K562 (cell line): Measurements from ENCODE around the gene CPN2. TPM values are rescaled to one million over a fixed set of nuclear protein-coding genes. Genes with fewer than 3 reads are reported as not detected.
A peak's percentile ranks its signal among the peaks of the same experiment; 100 is the strongest.

ENCODE experiments used
- CREB1 ChIP-seq, 2 experiments: sonication (generic) in 1 of 2; formaldehyde crosslinking in 1 of 2; IDR thresholded peaks; 2 replicates each; pipeline versions ENCODE4 v1.6.1 to v1.8.0; 2012 to 2022; ENCODE audit warnings: inconsistent platforms in 1 of 2, mild to moderate bottlenecking in 1 of 2, missing genetic modification reagents in 1 of 2, moderate library complexity in 1 of 2
- FIP1L1 ChIP-seq: fragments of 200-400 bp; formaldehyde crosslinking; IDR thresholded peaks from 2 replicates; pipeline ENCODE4 v1.6.1; 2018; ENCODE audit warnings: mild to moderate bottlenecking, low read depth, low read length; ENCODE audit not compliant: poor library complexity, severe bottlenecking
- FOXM1 ChIP-seq, 2 experiments: fragments of 450-650 bp in 1 of 2; sonication (generic) in 1 of 2; formaldehyde crosslinking in 1 of 2; IDR thresholded peaks; 2 replicates each; pipeline versions ENCODE4 v1.6.1 to v1.9.0; 2017 to 2022; ENCODE audit warnings: low read depth in 2 of 2, mild to moderate bottlenecking in 2 of 2, missing genetic modification reagents in 1 of 2, moderate library complexity in 1 of 2
- GTF2E2 ChIP-seq: fragments of 200-800 bp; sonication (Bioruptor generic); IDR thresholded peaks from 2 replicates; pipeline ENCODE4 v1.6.1; 2016; ENCODE audit warnings: missing genetic modification characterization, missing compliant biosample characterization
- GTF2F1 ChIP-seq: IDR thresholded peaks from 2 replicates; pipeline ENCODE4 v1.6.1; 2011; ENCODE audit warnings: low read depth, low read length, improper control_type of control experiment
- HDAC8 ChIP-seq: fragments of 450-650 bp; IDR thresholded peaks from 2 replicates; pipeline ENCODE4 v1.6.1; 2016; ENCODE audit warnings: mild to moderate bottlenecking, missing genetic modification characterization, moderate library complexity, missing compliant biosample characterization
- ILK ChIP-seq: fragments of 450-650 bp; IDR thresholded peaks from 2 replicates; pipeline ENCODE4 v1.6.1; 2016; ENCODE audit warnings: missing genetic modification characterization, low read depth, mild to moderate bottlenecking, missing compliant biosample characterization, moderate library complexity, borderline replicate concordance
- IRF2 ChIP-seq: sonication (generic); formaldehyde crosslinking; IDR thresholded peaks from 2 replicates; pipeline ENCODE4 v1.8.1; 2022; ENCODE audit warnings: mild to moderate bottlenecking, missing genetic modification reagents
- KDM5B ChIP-seq: fragments of 200-600 bp; sonication (generic); IDR thresholded peaks from 2 replicates; pipeline ENCODE4 v1.6.1; 2012; ENCODE audit warnings: low read depth, mild to moderate bottlenecking, moderate library complexity, low read length, control low read depth, inconsistent platforms; ENCODE audit not compliant: insufficient replicate concordance
- KLF6 ChIP-seq: fragments of 250-450 bp; sonication (Bioruptor Pico); IDR thresholded peaks from 2 replicates; pipeline ENCODE4 v1.4.0; 2020; ENCODE audit warnings: mild to moderate bottlenecking, moderate library complexity, borderline replicate concordance
- MAFK ChIP-seq: IDR thresholded peaks from 2 replicates; pipeline ENCODE4 v1.6.1; 2011; ENCODE audit warnings: low read length, improper control_type of control experiment
- NFYB ChIP-seq: IDR thresholded peaks from 2 replicates; pipeline ENCODE4 v1.6.1; 2011; ENCODE audit warnings: mild to moderate bottlenecking, moderate library complexity; ENCODE audit not compliant: insufficient read length; ENCODE audit errors: extremely low read depth
- RAD21 ChIP-seq, 2 experiments: fragments of 250-450 bp in 1 of 2; fragments of 450-650 bp in 1 of 2; sonication (Bioruptor Pico) in 1 of 2; formaldehyde crosslinking in 1 of 2; IDR thresholded peaks in 1 of 2; conservative IDR thresholded peaks in 1 of 2; 2 replicates each; pipeline versions ENCODE4 v1.4.0 to v1.8.0; 2020 to 2022; ENCODE audit warnings: mild to moderate bottlenecking in 2 of 2, moderate library complexity in 1 of 2
- SIX5 ChIP-seq, 2 experiments: IDR thresholded peaks; 2 replicates each; pipeline ENCODE4 v1.6.1; 2011; ENCODE audit warnings: low read length in 2 of 2, borderline replicate concordance in 1 of 2, low read depth in 1 of 2, mild to moderate bottlenecking in 1 of 2, moderate library complexity in 1 of 2; ENCODE audit not compliant: insufficient read depth in 1 of 2
- SPI1 ChIP-seq: IDR thresholded peaks from 2 replicates; pipeline ENCODE4 v1.6.1; 2011; ENCODE audit warnings: low read depth, low read length, control low read depth, borderline replicate concordance
- XRCC3 ChIP-seq: fragments of 450-650 bp; IDR thresholded peaks from 2 replicates; pipeline ENCODE4 v1.6.1; 2017; ENCODE audit warnings: mild to moderate bottlenecking, moderate library complexity
- ZNF263 ChIP-seq: sonication (generic); formaldehyde crosslinking; IDR thresholded peaks from 2 replicates; pipeline ENCODE4 v1.8.0; 2022; ENCODE audit warnings: mild to moderate bottlenecking, missing genetic modification reagents, borderline replicate concordance
- ZNF282 ChIP-seq: sonication (generic); formaldehyde crosslinking; IDR thresholded peaks from 2 replicates; pipeline ENCODE4 v1.8.1; 2023; ENCODE audit warnings: missing genetic modification reagents
- polyA plus RNA-seq, 8 experiments: library from polyadenylated mRNA; depleted of rRNA in 4 of 8; stranded (reverse) in 5 of 8; unstranded in 3 of 8; fragments of >200 nt; fragmentation: Nextera tagmentation in 2 of 8; fragmentation: Illumina TruSeq in 1 of 8; extraction: Ambion mirVana in 2 of 8; extraction: Trizol in 1 of 8; gene quantifications; 2 replicates each; pipeline versions ENCODE4 v1.2.1 to v1.2.3, GENCODE V29; 2011 to 2014; ENCODE audit warnings: inconsistent platforms in 1 of 8, missing spikeins in 1 of 8
- total RNA-seq, 7 experiments: library from RNA; depleted of rRNA in 6 of 7; stranded (reverse); fragments of >200 nt in 6 of 7; fragmentation: Illumina TruSeq in 2 of 7; extraction: Trizol in 2 of 7; gene quantifications; 2 replicates each; pipeline versions ENCODE4 v1.2.1 to v1.2.3, GENCODE V29; 2011 to 2021; ENCODE audit warnings: low replicate concordance in 1 of 7
- TF ChIP-seq, protein P1 (sequence below): sonication (generic); IDR thresholded peaks from 2 replicates; pipeline ENCODE4 v1.6.1; 2016
- TF ChIP-seq, protein P2 (sequence below): fragments of 450-650 bp; IDR thresholded peaks from 2 replicates; pipeline ENCODE4 v1.6.1; 2016; ENCODE audit warnings: low read depth, mild to moderate bottlenecking, moderate library complexity
- TF ChIP-seq, protein P3 (sequence below): fragments of 450-650 bp; formaldehyde crosslinking; IDR thresholded peaks from 2 replicates; pipeline ENCODE4 v1.4.0; 2020; ENCODE audit warnings: mild to moderate bottlenecking, moderate library complexity

The CPN2 gene
- total and polyA plus RNA-seq, 9 of the 15 experiments (the other 6 are each of a cell fraction or from before 2014, with no cell fraction given): not detected

DNA sequence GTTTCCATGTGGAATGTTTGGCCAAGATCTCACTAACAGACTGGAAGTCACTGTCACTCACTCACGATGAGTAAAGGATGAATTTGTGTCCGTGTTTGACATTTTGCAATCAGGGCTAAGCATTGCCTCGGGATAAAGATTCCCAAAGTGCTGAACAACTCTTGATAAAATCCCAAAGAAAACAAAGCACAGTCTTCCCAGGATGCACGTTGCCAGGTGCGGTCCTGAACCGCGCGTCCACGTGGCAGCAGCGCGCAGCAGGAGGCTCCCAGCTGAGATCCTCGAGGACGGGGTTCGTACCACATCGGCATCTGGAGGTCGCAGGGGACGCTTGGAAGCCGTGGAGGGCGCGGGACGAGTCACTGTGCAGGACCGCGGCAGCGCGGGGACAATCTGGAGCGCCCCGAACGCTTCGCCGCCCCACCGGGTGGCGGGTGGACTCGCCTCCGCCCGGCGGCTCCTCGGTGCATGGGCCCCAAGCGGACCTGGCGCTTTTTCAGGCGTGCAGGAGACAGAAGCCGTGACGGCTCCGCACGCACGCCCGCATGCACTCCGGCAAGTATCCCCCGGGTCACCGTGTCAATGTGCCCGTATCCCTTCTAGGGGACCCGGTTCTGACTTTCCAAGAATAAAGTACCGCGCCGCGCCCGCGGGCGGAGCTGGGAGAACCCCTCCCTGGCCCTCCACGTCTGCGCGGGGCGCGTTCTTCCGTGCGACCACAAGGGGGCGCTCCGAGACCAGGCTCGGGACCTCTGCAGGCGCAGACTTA, 17.7 kb downstream of the CPN2 start (continued):
- TF ChIP-seq, protein P1, sequence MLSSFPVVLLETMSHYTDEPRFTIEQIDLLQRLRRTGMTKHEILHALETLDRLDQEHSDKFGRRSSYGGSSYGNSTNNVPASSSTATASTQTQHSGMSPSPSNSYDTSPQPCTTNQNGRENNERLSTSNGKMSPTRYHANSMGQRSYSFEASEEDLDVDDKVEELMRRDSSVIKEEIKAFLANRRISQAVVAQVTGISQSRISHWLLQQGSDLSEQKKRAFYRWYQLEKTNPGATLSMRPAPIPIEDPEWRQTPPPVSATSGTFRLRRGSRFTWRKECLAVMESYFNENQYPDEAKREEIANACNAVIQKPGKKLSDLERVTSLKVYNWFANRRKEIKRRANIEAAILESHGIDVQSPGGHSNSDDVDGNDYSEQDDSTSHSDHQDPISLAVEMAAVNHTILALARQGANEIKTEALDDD: no peak
- TF ChIP-seq, protein P2, sequence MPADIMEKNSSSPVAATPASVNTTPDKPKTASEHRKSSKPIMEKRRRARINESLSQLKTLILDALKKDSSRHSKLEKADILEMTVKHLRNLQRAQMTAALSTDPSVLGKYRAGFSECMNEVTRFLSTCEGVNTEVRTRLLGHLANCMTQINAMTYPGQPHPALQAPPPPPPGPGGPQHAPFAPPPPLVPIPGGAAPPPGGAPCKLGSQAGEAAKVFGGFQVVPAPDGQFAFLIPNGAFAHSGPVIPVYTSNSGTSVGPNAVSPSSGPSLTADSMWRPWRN: no peak
- TF ChIP-seq KDM5B (no peak), SPI1 (no peak), SIX5 (IDR thresholded peaks at IDR 0.05; ENCODE audit: borderline replicate concordance in 1 of 2, insufficient read depth in 1 of 2, low read depth in 1 of 2, low read length in 2 of 2) (no peak), GTF2E2 (tag) (no peak), RAD21 (CRISPR knock-in tag; conservative IDR thresholded peaks at IDR 0.05 in 1 of 2, IDR thresholded peaks at IDR 0.05 in 1 of 2) (peak; percentile 97 to 98), CREB1 (IDR thresholded peaks at IDR 0.05) (no peak), CREB1 (CRISPR knock-in tag; IDR thresholded peaks at IDR 0.05) (no peak), FOXM1 (IDR thresholded peaks at IDR 0.05; ENCODE audit: low read depth) (no peak), FOXM1 (CRISPR knock-in tag; IDR thresholded peaks at IDR 0.05; ENCODE audit: low read depth) (peak; percentile 63; the same call in 1 of the 2 replicates), ZNF282 (CRISPR knock-in tag) (no peak), XRCC3 (no peak), IRF2 (no peak), ILK (tag) (no peak), ZNF263 (CRISPR knock-in tag) (no peak), KLF6 (CRISPR knock-in tag) (no peak), FIP1L1 (peak; percentile 71), HDAC8 (no peak), NFYB (no peak), GTF2F1 (no peak), MAFK (no peak)
- TF ChIP-seq, protein P3, sequence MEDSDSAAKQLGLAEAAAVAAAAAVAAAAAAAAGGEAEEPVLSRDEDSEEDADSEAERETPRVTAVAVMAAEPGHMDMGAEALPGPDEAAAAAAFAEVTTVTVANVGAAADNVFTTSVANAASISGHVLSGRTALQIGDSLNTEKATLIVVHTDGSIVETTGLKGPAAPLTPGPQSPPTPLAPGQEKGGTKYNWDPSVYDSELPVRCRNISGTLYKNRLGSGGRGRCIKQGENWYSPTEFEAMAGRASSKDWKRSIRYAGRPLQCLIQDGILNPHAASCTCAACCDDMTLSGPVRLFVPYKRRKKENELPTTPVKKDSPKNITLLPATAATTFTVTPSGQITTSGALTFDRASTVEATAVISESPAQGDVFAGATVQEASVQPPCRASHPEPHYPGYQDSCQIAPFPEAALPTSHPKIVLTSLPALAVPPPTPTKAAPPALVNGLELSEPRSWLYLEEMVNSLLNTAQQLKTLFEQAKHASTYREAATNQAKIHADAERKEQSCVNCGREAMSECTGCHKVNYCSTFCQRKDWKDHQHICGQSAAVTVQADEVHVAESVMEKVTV (CRISPR knock-in tag): peak; percentile 96
